Bronchial epithelial cell (primary cell): ENCODE results near the gene ETV6. TPM values are rescaled to one million over a fixed set of nuclear protein-coding genes. Genes with fewer than 3 reads are reported as not detected.

Experiments
- DNase-seq: peaks from one replicate; pipeline ENCODE4 v3.0.0-alpha.2; 2010; ENCODE audit warnings: low read depth
- FAIRE-seq: peaks from 2 replicates; lab custom pipeline; 2011; peaks lifted over from hg19 to GRCh38; lab: Jason Lieb, UNC
- H3K27me3 ChIP-seq: 2 replicates; pipeline ENCODE4 v1.5.1; 2011; ENCODE audit warnings: low read length; ENCODE audit not compliant: control insufficient read depth, insufficient read depth
- H3K36me3 ChIP-seq: 2 replicates; pipeline ENCODE4 v1.5.1; 2011; ENCODE audit warnings: low read length; ENCODE audit not compliant: control insufficient read depth, insufficient read depth
- H3K4me3 ChIP-seq: 2 replicates; pipeline ENCODE4 v1.5.1; 2011; ENCODE audit warnings: mild to moderate bottlenecking, low read depth, low read length, control low read depth
- CTCF ChIP-seq: IDR thresholded peaks from 2 replicates; pipeline ENCODE4 v1.5.1; 2011; ENCODE audit warnings: mild to moderate bottlenecking, moderate library complexity, low read length, control low read depth, inconsistent platforms; ENCODE audit not compliant: insufficient read depth, severe bottlenecking
- total RNA-seq: library from RNA; depleted of rRNA; stranded (reverse); fragments of >200 nt; gene quantifications from 2 replicates; pipeline ENCODE4 v1.2.1, GENCODE V29; 2014

The ETV6 gene
- total RNA-seq, 1 donor from 2014 or later, result 2.6 TPM

DNA sequence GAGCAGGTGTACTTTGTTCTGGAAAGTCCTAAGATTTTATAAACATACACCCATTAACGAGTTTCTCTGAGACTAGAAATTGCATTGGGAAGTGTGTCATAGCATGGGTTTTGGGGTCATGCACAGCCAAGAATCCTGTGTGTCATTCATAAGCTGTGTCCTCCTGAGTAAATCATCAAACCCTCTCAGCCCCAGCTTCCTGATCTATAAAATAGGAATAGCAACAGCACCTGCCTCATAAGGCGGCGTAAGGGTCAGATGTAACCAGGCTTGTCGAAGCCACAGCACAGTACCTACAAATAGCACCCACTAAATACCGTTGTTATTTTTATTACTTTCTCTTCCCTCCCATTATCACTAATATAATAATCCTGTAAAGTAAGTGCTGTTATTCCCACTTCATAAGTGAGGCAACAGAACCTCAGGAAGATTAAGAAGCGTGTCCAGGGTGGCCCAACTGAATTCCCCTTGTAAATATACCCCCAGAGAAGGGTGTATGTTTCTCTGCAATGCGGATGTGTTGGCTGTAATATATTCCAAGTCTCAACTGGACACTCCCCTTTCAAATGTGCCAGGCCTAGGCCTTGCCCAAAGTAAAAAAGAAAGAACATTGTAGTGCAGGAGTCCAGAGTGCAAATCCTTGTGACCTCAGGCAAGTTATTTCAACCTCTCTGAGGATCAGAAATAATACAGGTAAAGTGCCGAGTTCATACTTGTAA lies 233.0 kb downstream of the ETV6 start:
- FAIRE-seq (no peak), DNase-seq (no peak)
- TF ChIP-seq CTCF, result no peak
- peaks cover 1% of the 10 kb centered on the region for H3K36me3 ChIP-seq
- H3K27me3 ChIP-seq, result no peaks in the 10 kb centered on the region
- H3K4me3 ChIP-seq, result no peak overlapping the region

GRCh38 chr12:11884116-11884515 lies 234.6 kb downstream of the ETV6 start:
- peaks cover 4% of the 10 kb centered on the region for H3K36me3 ChIP-seq
- FAIRE-seq (no peak), DNase-seq (no peak)
- no peaks in the 10 kb centered on the region for H3K27me3 ChIP-seq
- no peak overlapping the region for H3K4me3 ChIP-seq
- no peak for TF ChIP-seq CTCF

- DNase-seq (peak; percentile 74), FAIRE-seq (no peak)
- TF ChIP-seq CTCF, result no peak
- peaks cover 4% of the 10 kb centered on the region for H3K36me3 ChIP-seq
- H3K4me3 ChIP-seq, result no peak overlapping the region
- H3K27me3 ChIP-seq, result no peaks in the 10 kb centered on the region
Observed at GRCh38 chr12:11884706-11885105, 235.2 kb downstream of the ETV6 start.

- Histone ChIP-seq H3K27me3 (no peaks in the 10 kb centered on the region), H3K4me3 (no peak overlapping the region), H3K36me3 (peaks cover 5% of the 10 kb centered on the region)
- DNase-seq, result peak; percentile 94
- TF ChIP-seq CTCF, result no peak
- FAIRE-seq, result no peak
Observed at GRCh38 chr12:11885261-11886038, 236.0 kb downstream of the ETV6 start.

GRCh38 chr12:11886339-11886738 lies 236.9 kb downstream of the ETV6 start:
- no peak for TF ChIP-seq CTCF
- H3K36me3 ChIP-seq, result peaks cover 7% of the 10 kb centered on the region
- FAIRE-seq (no peak), DNase-seq (peak; percentile 97)
- H3K27me3 ChIP-seq, result no peaks in the 10 kb centered on the region
- no peak overlapping the region for H3K4me3 ChIP-seq
